Smooth muscle cell (in vitro differentiated cells): ENCODE results near the gene GIN1. TPM values are rescaled to one million over a fixed set of nuclear protein-coding genes. Genes with fewer than 3 reads are reported as not detected.

Experiments used
- DNase-seq: peaks from one replicate; lab custom pipeline; 2025; ENCODE audit not compliant: unreplicated experiment; lab: John Stamatoyannopoulos, UW
- H2AFZ ChIP-seq: fragments of 200-600 bp; sonication (generic); 2 replicates; pipeline ENCODE4 v1.6.0; 2016; ENCODE audit warnings: antibody characterized with exemption, low read depth, mild to moderate bottlenecking
- H3F3A ChIP-seq: fragments of 200-600 bp; sonication (generic); 2 replicates; pipeline ENCODE4 v1.6.0; 2017; ENCODE audit warnings: antibody characterized with exemption, low read depth
- H3K27ac ChIP-seq: fragments of 200-600 bp; sonication (generic); 2 replicates; pipeline ENCODE4 v1.5.1; 2016; ENCODE audit warnings: low read depth, mild to moderate bottlenecking
- H3K27me3 ChIP-seq: fragments of 200-600 bp; sonication (generic); 2 replicates; pipeline ENCODE4 v1.6.1; 2016; ENCODE audit warnings: low read depth, mild to moderate bottlenecking
- H3K36me3 ChIP-seq: fragments of 200-600 bp; sonication (generic); 2 replicates; pipeline ENCODE4 v1.5.1; 2016; ENCODE audit warnings: low read depth
- H3K4me1 ChIP-seq: fragments of 200-600 bp; sonication (generic); 2 replicates; pipeline ENCODE4 v1.5.1; 2016; ENCODE audit warnings: low read depth
- H3K4me2 ChIP-seq: fragments of 200-600 bp; sonication (generic); 2 replicates; pipeline ENCODE4 v1.6.0; 2016; ENCODE audit warnings: mild to moderate bottlenecking
- H3K4me3 ChIP-seq: fragments of 200-600 bp; sonication (generic); 2 replicates; pipeline ENCODE4 v1.5.1; 2016; ENCODE audit warnings: mild to moderate bottlenecking
- H3K79me2 ChIP-seq: fragments of 200-600 bp; sonication (generic); 2 replicates; pipeline ENCODE4 v1.6.0; 2016; ENCODE audit warnings: low read depth, mild to moderate bottlenecking
- H3K9ac ChIP-seq: fragments of 200-600 bp; sonication (generic); 2 replicates; pipeline ENCODE4 v1.6.0; 2016; ENCODE audit warnings: low read depth
- H3K9me3 ChIP-seq: fragments of 200-600 bp; sonication (generic); replicated peaks from 2 replicates; pipeline ENCODE4 v1.5.1; 2016; ENCODE audit warnings: low read depth
- H4K20me1 ChIP-seq: fragments of 200-600 bp; sonication (generic); 2 replicates; pipeline ENCODE4 v1.6.0; 2016; ENCODE audit warnings: low read depth
- CTCF ChIP-seq: fragments of 200-600 bp; sonication (generic); IDR thresholded peaks from 2 replicates; pipeline ENCODE4 v1.5.1; 2017; ENCODE audit warnings: borderline replicate concordance, mild to moderate bottlenecking, antibody characterized with exemption; ENCODE audit not compliant: insufficient read depth, poor library complexity, severe bottlenecking
- WGBS: methylation state at CpG from one replicate; pipeline ENCODE4 v1.1.7; 2016; ENCODE audit warnings: low lambda C conversion rate; 5-methylcytosine and 5-hydroxymethylcytosine counted together
- polyA plus RNA-seq: library from polyadenylated mRNA; unstranded; fragments of >200 nt; fragmentation: Nextera tagmentation; extraction: Ambion mirVana; gene quantifications from 2 replicates; pipeline ENCODE4 v1.2.1, GENCODE V29; 2016
- total RNA-seq: library from RNA; depleted of rRNA; stranded (reverse); fragments of >200 nt; gene quantifications from 2 replicates; pipeline ENCODE4 v1.2.3, GENCODE V29; 2014

Gene GIN1
- total and polyA plus RNA-seq, 2 experiments from 2014 or later: 3.6 to 4.8 TPM

- no peak overlapping the region for H2AFZ ChIP-seq
- no peak for DNase-seq
- no peaks in the 10 kb centered on the region for H4K20me1 ChIP-seq
- no peaks in the 10 kb centered on the region for H3K79me2 ChIP-seq
- WGBS: 45% methylated on average over 1 of the region's 1 CpG
- no peak overlapping the region for H3K4me2 ChIP-seq
- TF ChIP-seq CTCF: no peak
- H3F3A ChIP-seq: no peaks in the 10 kb centered on the region
- no peak overlapping the region for H3K27ac ChIP-seq
- H3K36me3 ChIP-seq: no peaks in the 10 kb centered on the region
- H3K9me3 ChIP-seq: no peaks in the 10 kb centered on the region
- H3K4me1 ChIP-seq: peaks cover 7% of the 10 kb centered on the region
- no peak overlapping the region for H3K9ac ChIP-seq
- H3K4me3 ChIP-seq: no peak overlapping the region
- H3K27me3 ChIP-seq: no peaks in the 10 kb centered on the region
Measured at GRCh38 chr5:103066326-103066725, 53.6 kb downstream of the GIN1 start.

- Histone ChIP-seq H3K4me3 (no peak overlapping the region), H3K27me3 (no peaks in the 10 kb centered on the region), H3K9ac (no peak overlapping the region), H3K4me1 (no peaks in the 10 kb centered on the region), H3K4me2 (no peak overlapping the region), H3K27ac (no peak overlapping the region), H4K20me1 (no peaks in the 10 kb centered on the region), H3K36me3 (no peaks in the 10 kb centered on the region), H3F3A (no peaks in the 10 kb centered on the region), H3K79me2 (no peaks in the 10 kb centered on the region), H2AFZ (no peak overlapping the region), H3K9me3 (no peaks in the 10 kb centered on the region)
- no peak for DNase-seq
- TF ChIP-seq CTCF: no peak
- WGBS: 50% methylated on average over 3 of the region's 3 CpGs
Measured at GRCh38 chr5:103060424-103060954, 59.4 kb downstream of the GIN1 start.

GRCh38 chr5:103059525-103059924, 60.4 kb downstream of the GIN1 start:
- Histone ChIP-seq H3K4me1 (no peaks in the 10 kb centered on the region), H2AFZ (no peak overlapping the region), H3K27ac (no peak overlapping the region), H3K4me2 (no peak overlapping the region), H3K9me3 (no peaks in the 10 kb centered on the region), H3F3A (no peaks in the 10 kb centered on the region), H3K36me3 (no peaks in the 10 kb centered on the region), H3K9ac (no peak overlapping the region), H3K4me3 (no peak overlapping the region), H3K27me3 (no peaks in the 10 kb centered on the region), H4K20me1 (no peaks in the 10 kb centered on the region), H3K79me2 (no peaks in the 10 kb centered on the region)
- TF ChIP-seq CTCF: no peak
- WGBS: 88% methylated on average over 3 of the region's 3 CpGs
- DNase-seq: no peak
